CD8-positive, alpha-beta memory T cell (primary cell): ENCODE results near the gene LRRC56. TPM values are rescaled to one million over a fixed set of nuclear protein-coding genes. Genes with fewer than 3 reads are reported as not detected.

ENCODE experiments used
- CTCF ChIA-PET: fragments of 350-600 bp; sonication (Branson Sonifier 250); formaldehyde crosslinking; loops from one replicate; lab custom pipeline; 2021; ENCODE audit warnings: antibody characterized with exemption; lab: Charles Lee
- POLR2A ChIA-PET: fragments of 350-600 bp; sonication (Branson Sonifier 250); formaldehyde crosslinking; loops from one replicate; lab custom pipeline; 2021; ENCODE audit warnings: antibody characterized with exemption; lab: Charles Lee
- DNase-seq, 5 donors: peaks; one replicate each; pipeline versions ENCODE4 v3.0.0 to v3.0.0-alpha.2; 2020 to 2022; ENCODE audit warnings: mixed read lengths in 1 of 5
- H3K27ac ChIP-seq: one replicate; pipeline ENCODE4 v1.7.0; 2013; ENCODE audit warnings: low read depth, mild to moderate bottlenecking, low read length, moderate library complexity
- H3K27me3 ChIP-seq: 2 replicates; pipeline ENCODE4 v1.7.0; 2013; ENCODE audit warnings: low read length, mild to moderate bottlenecking; ENCODE audit not compliant: insufficient read depth, poor library complexity, severe bottlenecking
- H3K36me3 ChIP-seq: 2 replicates; pipeline ENCODE4 v1.7.0; 2013; ENCODE audit warnings: mild to moderate bottlenecking, low read length, moderate library complexity; ENCODE audit not compliant: insufficient read depth
- H3K4me1 ChIP-seq: 2 replicates; pipeline ENCODE4 v1.7.0; 2013; ENCODE audit warnings: mild to moderate bottlenecking, low read length, moderate library complexity; ENCODE audit not compliant: insufficient read depth
- H3K4me3 ChIP-seq: 2 replicates; pipeline ENCODE4 v1.7.0; 2013; ENCODE audit warnings: mild to moderate bottlenecking, low read length
- H3K9me3 ChIP-seq: 2 replicates; pipeline ENCODE4 v1.7.0; 2013; ENCODE audit warnings: mild to moderate bottlenecking, low read length
- H3K27ac Mint-ChIP-seq, 8 donors: one replicate each; pipeline ENCODE4 v1.8.0; 2020 to 2021; ENCODE audit warnings: mixed read lengths in 8 of 8, mild to moderate bottlenecking in 6 of 8, inconsistent platforms in 3 of 8, moderate library complexity in 3 of 8
- H3K27me3 Mint-ChIP-seq, 2 donors: one replicate each; pipeline ENCODE4 v1.8.0; 2020 to 2021; ENCODE audit warnings: mixed read lengths in 2 of 2, mild to moderate bottlenecking in 1 of 2, moderate library complexity in 1 of 2
- H3K36me3 Mint-ChIP-seq, 3 donors: one replicate each; pipeline ENCODE4 v1.8.0; 2020 to 2021; ENCODE audit warnings: mixed read lengths in 3 of 3, inconsistent platforms in 1 of 3, mild to moderate bottlenecking in 1 of 3
- H3K4me1 Mint-ChIP-seq, 3 donors: one replicate each; pipeline ENCODE4 v1.8.0; 2020 to 2021; ENCODE audit warnings: mixed read lengths in 3 of 3, inconsistent platforms in 1 of 3, mild to moderate bottlenecking in 1 of 3
- H3K4me3 Mint-ChIP-seq, 7 donors: one replicate each; pipeline ENCODE4 v1.8.0; 2020 to 2021; ENCODE audit warnings: mixed read lengths in 7 of 7, mild to moderate bottlenecking in 6 of 7, moderate library complexity in 4 of 7, inconsistent platforms in 2 of 7
- H3K9me3 Mint-ChIP-seq, 5 donors: one replicate each; pipeline ENCODE4 v1.8.0; 2020 to 2022; ENCODE audit warnings: mixed read lengths in 5 of 5, mild to moderate bottlenecking in 3 of 5, moderate library complexity in 2 of 5, inconsistent platforms in 1 of 5
- polyA plus RNA-seq: library from polyadenylated mRNA; unstranded; fragments of 300-500 nt; fragmentation: Illumina TruSeq; gene quantifications from one replicate; pipeline ENCODE4 v1.2.3, GENCODE V29; 2021
- total RNA-seq, 2 experiments: library from RNA; stranded (reverse); gene quantifications; one replicate each; pipeline ENCODE4 v1.2.3, GENCODE V29; 2021

LRRC56 gene
- total and polyA plus RNA-seq, 3 experiments from 2014 or later: 0.81 to 2.1 (median 1.8) TPM

- CTCF ChIA-PET: no interaction called here
- Mint-ChIP-seq H3K4me1 (no peaks in the 10 kb centered on the region), H3K36me3 (peaks cover 1 to 43% (median 2%) of the 10 kb centered on the region in 3 donors), H3K4me3 (no peak overlapping the region), H3K9me3 (no peaks in the 10 kb centered on the region), H3K27me3 (no peaks in the 10 kb centered on the region), H3K27ac (peak overlapping the region in 1 of 8 donors; percentile 21)
- Histone ChIP-seq H3K27me3 (no peaks in the 10 kb centered on the region), H3K4me3 (no peak overlapping the region), H3K27ac (no peak overlapping the region), H3K4me1 (no peaks in the 10 kb centered on the region), H3K36me3 (no peaks in the 10 kb centered on the region), H3K9me3 (no peaks in the 10 kb centered on the region)
- no peak for DNase-seq
- POLR2A ChIA-PET: no interaction called here
Measured at GRCh38 chr11:490930-491260, 46.4 kb upstream of the LRRC56 start.

- H3K27me3 Mint-ChIP-seq: no peaks in the 10 kb centered on the region
- no peaks in the 10 kb centered on the region for H3K4me1 ChIP-seq
- ChIA-PET POLR2A (no interaction called here), CTCF (no interaction called here)
- peaks cover 3 to 46% (median 4%) of the 10 kb centered on the region in 3 donors for H3K36me3 Mint-ChIP-seq
- H3K9me3 Mint-ChIP-seq: no peaks in the 10 kb centered on the region
- no peak for DNase-seq
- H3K9me3 ChIP-seq: no peaks in the 10 kb centered on the region
- H3K36me3 ChIP-seq: no peaks in the 10 kb centered on the region
- H3K4me1 Mint-ChIP-seq: no peaks in the 10 kb centered on the region
- H3K4me3 Mint-ChIP-seq: no peak overlapping the region
- H3K27ac ChIP-seq: no peak overlapping the region
- H3K4me3 ChIP-seq: no peak overlapping the region
- no peaks in the 10 kb centered on the region for H3K27me3 ChIP-seq
- H3K27ac Mint-ChIP-seq: no peak overlapping the region
Measured at GRCh38 chr11:491358-491757, 46.0 kb upstream of the LRRC56 start.

DNA sequence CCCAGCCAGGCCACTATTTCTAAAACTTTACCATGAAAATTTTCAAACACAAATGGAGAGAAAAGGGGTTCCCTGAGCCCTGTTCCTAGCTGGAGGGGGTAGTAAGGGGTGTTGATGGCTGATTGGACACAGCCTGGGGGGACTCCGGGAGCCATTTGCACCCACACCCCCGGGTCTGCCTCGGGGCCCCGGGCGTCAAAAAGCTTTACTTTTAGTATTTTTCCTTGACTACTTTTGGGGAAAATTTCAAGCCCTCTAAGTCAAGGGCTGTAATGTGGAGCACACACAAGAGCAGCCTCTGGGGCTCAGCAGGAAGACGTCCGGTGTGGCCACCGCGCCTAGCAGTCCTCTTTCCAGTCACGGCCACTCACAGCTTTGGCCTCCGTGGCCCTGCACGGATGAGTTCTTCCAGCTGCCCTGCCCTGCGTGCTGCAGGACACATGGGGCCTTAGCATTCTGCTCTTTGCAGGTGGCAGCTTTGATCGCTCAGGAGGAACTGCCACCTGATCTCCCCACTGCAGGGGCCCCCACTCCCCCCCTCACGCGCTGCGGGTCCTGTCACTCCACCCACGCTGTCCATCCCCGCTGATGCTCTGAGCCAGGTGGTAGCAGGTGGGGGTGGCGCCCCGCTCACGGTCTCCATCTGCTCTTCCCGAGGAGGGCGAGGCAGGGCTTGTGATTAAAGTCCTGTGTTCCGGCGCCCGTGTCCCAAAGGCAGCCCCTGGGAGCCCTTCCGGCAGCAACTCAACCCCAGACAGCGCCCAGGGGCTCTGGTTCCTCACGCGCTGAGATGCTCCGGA, 44.7 kb upstream of the LRRC56 start:
- Mint-ChIP-seq H3K27me3 (no peaks in the 10 kb centered on the region), H3K27ac (peak overlapping the region in 1 of 8 donors; percentile 74)
- POLR2A ChIA-PET: no interaction called here

GRCh38 chr11:494761-495536, 42.4 kb upstream of the LRRC56 start:
- peaks cover 8 to 76% (median 17%) of the 10 kb centered on the region in 3 donors for H3K36me3 Mint-ChIP-seq
- no peak for DNase-seq
- no peaks in the 10 kb centered on the region for H3K9me3 Mint-ChIP-seq
- Histone ChIP-seq H3K27ac (no peak overlapping the region), H3K36me3 (peaks cover 30% of the 10 kb centered on the region), H3K9me3 (no peaks in the 10 kb centered on the region), H3K4me3 (no peak overlapping the region), H3K27me3 (no peaks in the 10 kb centered on the region), H3K4me1 (no peaks in the 10 kb centered on the region)
- CTCF ChIA-PET: interaction anchor here (1.7 kb wide), 1 partner anchor 10 kb away, joined by 6 read pairs; no protein-coding TSS in a partner anchor
- peak overlapping the region in 1 of 8 donors; percentile 92 for H3K27ac Mint-ChIP-seq
- POLR2A ChIA-PET: no interaction called here
- H3K4me1 Mint-ChIP-seq: peaks cover 0 to 4% (median 3%) of the 10 kb centered on the region in 3 donors
- H3K27me3 Mint-ChIP-seq: no peaks in the 10 kb centered on the region
- no peak overlapping the region for H3K4me3 Mint-ChIP-seq

More for the DNA sequence above, 44.7 kb upstream of the LRRC56 start:
- CTCF ChIA-PET: interaction anchor here (1.7 kb wide), 1 partner anchor 13 kb away, joined by 6 read pairs; no protein-coding TSS in a partner anchor
- Histone ChIP-seq H3K27me3 (no peaks in the 10 kb centered on the region), H3K4me1 (no peaks in the 10 kb centered on the region), H3K9me3 (no peaks in the 10 kb centered on the region), H3K27ac (no peak overlapping the region), H3K36me3 (peaks cover 8% of the 10 kb centered on the region), H3K4me3 (no peak overlapping the region)
- DNase-seq: peak in 1 of 5 donors; percentile 45
- Mint-ChIP-seq H3K4me1 (peaks cover 0 to 3% (median 2%) of the 10 kb centered on the region in 3 donors), H3K9me3 (no peaks in the 10 kb centered on the region), H3K4me3 (peak overlapping the region in 1 of 7 donors; percentile 61), H3K36me3 (peaks cover 8 to 59% (median 12%) of the 10 kb centered on the region in 3 donors)

DNA sequence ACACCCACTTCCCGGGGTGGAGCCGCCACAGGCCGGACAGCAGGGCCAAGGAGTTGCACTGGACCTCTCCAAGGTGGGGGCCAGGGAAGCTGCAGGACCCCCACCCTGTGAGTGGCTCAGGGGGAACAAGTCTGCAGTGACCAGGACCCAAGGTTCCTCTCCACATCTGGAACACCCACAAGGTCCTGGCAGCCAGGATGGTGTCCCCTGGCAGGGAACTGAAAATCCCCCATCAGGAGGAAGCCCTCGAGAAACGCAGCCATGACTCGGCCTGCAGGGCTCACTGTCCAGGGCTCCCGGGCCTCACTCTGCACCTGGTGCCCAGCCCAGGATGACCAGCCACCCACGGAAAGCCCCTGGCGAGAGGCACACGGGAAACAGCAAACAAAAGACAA, 41.8 kb upstream of the LRRC56 start:
- CTCF ChIA-PET: no interaction called here
- Mint-ChIP-seq H3K27me3 (no peaks in the 10 kb centered on the region), H3K4me3 (no peak overlapping the region), H3K4me1 (peaks cover 0 to 4% (median 3%) of the 10 kb centered on the region in 3 donors), H3K27ac (peak overlapping the region in 1 of 8 donors; percentile 92), H3K9me3 (no peaks in the 10 kb centered on the region), H3K36me3 (peaks cover 8 to 80% (median 17%) of the 10 kb centered on the region in 3 donors)
- POLR2A ChIA-PET: no interaction called here
- no peaks in the 10 kb centered on the region for H3K4me1 ChIP-seq
- peaks cover 36% of the 10 kb centered on the region for H3K36me3 ChIP-seq
- no peak overlapping the region for H3K4me3 ChIP-seq
- DNase-seq: no peak
- H3K27ac ChIP-seq: no peak overlapping the region
- no peaks in the 10 kb centered on the region for H3K9me3 ChIP-seq
- no peaks in the 10 kb centered on the region for H3K27me3 ChIP-seq

- CTCF ChIA-PET: no interaction called here
- POLR2A ChIA-PET: no interaction called here
- no peak for DNase-seq
- Mint-ChIP-seq H3K36me3 (peaks cover 8 to 85% (median 16%) of the 10 kb centered on the region in 3 donors), H3K27ac (peak overlapping the region in 3 of 8 donors; percentile 36 to 72 (median 42)), H3K4me1 (peaks cover 0 to 4% (median 3%) of the 10 kb centered on the region in 3 donors), H3K4me3 (peak overlapping the region in 1 of 7 donors; percentile 39), H3K27me3 (peaks cover 0 to 2% of the 10 kb centered on the region in 2 donors), H3K9me3 (no peaks in the 10 kb centered on the region)
- Histone ChIP-seq H3K4me3 (no peak overlapping the region), H3K9me3 (no peaks in the 10 kb centered on the region), H3K36me3 (peaks cover 47% of the 10 kb centered on the region), H3K4me1 (no peaks in the 10 kb centered on the region), H3K27ac (no peak overlapping the region), H3K27me3 (no peaks in the 10 kb centered on the region)
Measured at GRCh38 chr11:496834-497564, 40.3 kb upstream of the LRRC56 start.

DNA sequence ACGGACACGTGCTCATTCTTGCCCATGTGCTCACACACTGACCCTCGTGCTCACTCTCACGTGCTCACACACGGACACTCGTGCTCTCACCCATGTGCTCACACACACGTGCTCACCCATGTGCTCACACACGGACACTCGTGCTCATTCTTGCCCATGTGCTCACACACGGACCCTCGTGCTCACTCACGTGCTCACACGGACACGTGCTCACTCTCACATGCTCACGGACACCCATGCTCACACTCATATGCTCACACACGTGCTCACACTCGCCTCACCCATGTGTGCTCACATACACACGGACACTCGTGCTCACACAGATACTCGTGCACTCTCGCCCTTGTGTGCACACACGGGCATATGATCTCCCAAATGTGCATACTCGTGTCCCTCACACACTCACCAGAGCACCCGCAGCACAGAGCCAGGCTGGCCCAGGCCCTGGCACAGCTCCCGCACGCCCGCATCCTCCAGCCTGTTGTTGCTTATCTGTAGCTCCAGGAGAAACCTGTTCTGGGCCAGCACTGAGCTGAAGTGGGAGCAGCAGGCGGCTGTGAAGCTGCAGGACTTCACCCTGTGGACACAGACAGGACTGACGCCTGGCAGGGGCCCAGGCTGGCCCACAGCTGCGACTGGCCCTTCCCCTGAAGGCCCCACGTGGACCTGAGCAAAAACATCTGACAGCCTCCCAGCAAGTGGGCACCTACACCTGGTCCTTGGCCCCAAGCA, 39.6 kb upstream of the LRRC56 start:
- CTCF ChIA-PET: no interaction called here
- Mint-ChIP-seq H3K4me3 (no peak overlapping the region), H3K4me1 (peaks cover 0 to 5% (median 4%) of the 10 kb centered on the region in 3 donors), H3K9me3 (no peaks in the 10 kb centered on the region), H3K36me3 (peaks cover 8 to 84% (median 16%) of the 10 kb centered on the region in 3 donors), H3K27ac (peak overlapping the region in 3 of 8 donors; percentile 27 to 36 (median 32)), H3K27me3 (peaks cover 0 to 2% of the 10 kb centered on the region in 2 donors)
- H3K9me3 ChIP-seq: no peaks in the 10 kb centered on the region
- POLR2A ChIA-PET: no interaction called here
- H3K4me1 ChIP-seq: no peaks in the 10 kb centered on the region
- H3K27ac ChIP-seq: no peak overlapping the region
- peaks cover 47% of the 10 kb centered on the region for H3K36me3 ChIP-seq
- H3K27me3 ChIP-seq: no peaks in the 10 kb centered on the region
- DNase-seq: no peak
- no peak overlapping the region for H3K4me3 ChIP-seq
